Epidermal melanocyte (primary cell): Measurements from ENCODE around the gene EXTL1.
"Not testable (repeated sequence)": the region's sequence is repeated elsewhere in the genome, so short reads cannot be mapped to it uniquely, and the experiment has no call there.

Experiments
- DNase-seq: peaks from one replicate; pipeline ENCODE4 v3.0.0; 2011; ENCODE audit warnings: low spot score; ENCODE audit not compliant: insufficient read length

The EXTL1 gene

GRCh38 chr1:26021647-26022403 is at the start of gene EXTL1:
Gene EXTL1 (plus strand): TSS chr1:26021775. CDS start chr1:26022647, 872 bp downstream.
- DNase-seq = peak; percentile 64

GRCh38 chr1:25971811-25972180 is 49.8 kb upstream of the EXTL1 start:
- no peak for DNase-seq

- no peak for DNase-seq
These were observed 47.8 kb upstream of the EXTL1 start for GRCh38 chr1:25973610-25974321.

GRCh38 chr1:25977801-25978200 is 43.8 kb upstream of the EXTL1 start:
- DNase-seq = no peak

- DNase-seq = no peak
These were observed 43.2 kb upstream of the EXTL1 start for GRCh38 chr1:25978403-25978802.

- no peak for DNase-seq
These were observed 42.4 kb upstream of the EXTL1 start for GRCh38 chr1:25979210-25979609.

GRCh38 chr1:25985171-25985570 is 36.4 kb upstream of the EXTL1 start:
- DNase-seq = no peak

GRCh38 chr1:25985670-25986069 is 35.9 kb upstream of the EXTL1 start:
- no peak for DNase-seq

GRCh38 chr1:25986773-25987172 is 34.8 kb upstream of the EXTL1 start:
- DNase-seq = not testable (repeated sequence)

GRCh38 chr1:25987951-25988350 is 33.6 kb upstream of the EXTL1 start:
- DNase-seq = no peak

GRCh38 chr1:25989440-25990234 is 31.9 kb upstream of the EXTL1 start:
- DNase-seq = no peak

- DNase-seq = no peak
These were observed 31.3 kb upstream of the EXTL1 start for GRCh38 chr1:25990251-25990650.

- no peak for DNase-seq
These were observed 30.7 kb upstream of the EXTL1 start for GRCh38 chr1:25990702-25991395.

GRCh38 chr1:25991937-25992688 is 29.5 kb upstream of the EXTL1 start:
- no peak for DNase-seq

- DNase-seq = no peak
These were observed 28.8 kb upstream of the EXTL1 start for GRCh38 chr1:25992689-25993171.

- no peak for DNase-seq
These were observed 28.2 kb upstream of the EXTL1 start for GRCh38 chr1:25993197-25993951.

GRCh38 chr1:25994402-25995150 is 27.0 kb upstream of the EXTL1 start:
- DNase-seq = no peak

GRCh38 chr1:25996966-25997827 is 24.4 kb upstream of the EXTL1 start:
- DNase-seq = no peak
